GM12878 (cell line): ENCODE results near the gene DNAH3. TPM values are rescaled to one million over a fixed set of nuclear protein-coding genes. Genes with fewer than 3 reads are reported as not detected.

Source experiments
- ATAC-seq: fragments of 200-7000 bp; cut with Tn5 transposase; 3 replicates; pipeline ENCODE4 v1.9.1; 2020; ENCODE audit warnings: mild to moderate bottlenecking, moderate library complexity
- BruUV-seq: library from RNA; stranded (reverse); fragments of 400-500 nt; replicated peaks from 2 replicates; lab custom pipeline; 2021; lab: Mats Ljungman, UMichigan
- CTCF ChIA-PET: fragments of 300-600 bp; sonication (Branson Sonifier 250); formaldehyde crosslinking; extraction: SDS; loops from one replicate; lab custom pipeline; 2021; ENCODE audit warnings: inconsistent platforms; lab: Yijun Ruan, JAX
- POLR2A ChIA-PET: fragments of 350-600 bp; formaldehyde crosslinking; extraction: SDS; loops from one replicate; lab custom pipeline; 2021; ENCODE audit warnings: inconsistent platforms; lab: Charles Lee
- RAD21 ChIA-PET: fragments of 300-600 bp; sonication (Branson Sonifier 250); formaldehyde crosslinking; loops from one replicate; lab custom pipeline; 2023; ENCODE audit warnings: antibody characterized with exemption; ENCODE audit not compliant: unreplicated experiment; lab: Charles Lee
- SMC1A ChIA-PET: fragments of 300-600 bp; sonication (Branson Sonifier 250); formaldehyde crosslinking; loops from one replicate; lab custom pipeline; 2023; ENCODE audit not compliant: unreplicated experiment, uncharacterized antibody; lab: Charles Lee
- DNase-seq: peaks from one replicate; pipeline ENCODE4 v3.0.0-alpha.2; 2011; ENCODE audit warnings: low read depth, low spot score
- FAIRE-seq: peaks from 3 replicates; lab custom pipeline; 2011; peaks lifted over from hg19 to GRCh38; lab: Jason Lieb, UNC
- H2AFZ ChIP-seq: 2 replicates; pipeline ENCODE4 v1.6.0; 2011; ENCODE audit warnings: low read depth, low read length, control low read depth; ENCODE audit not compliant: control insufficient read depth
- H3K27ac ChIP-seq: 2 replicates; pipeline ENCODE4 v1.5.1; 2011; ENCODE audit warnings: control low read depth; ENCODE audit not compliant: control insufficient read depth, insufficient read depth
- H3K27me3 ChIP-seq, 2 experiments: replicated peaks in 1 of 2; 2 replicates each; pipeline versions ENCODE4 v1.6.0 to v1.6.1; 2011; ENCODE audit warnings: low read length in 1 of 2; ENCODE audit not compliant: control insufficient read depth in 2 of 2, insufficient read depth in 2 of 2
- H3K36me3 ChIP-seq, 2 experiments: 2 replicates each; pipeline ENCODE4 v1.5.1; 2011; ENCODE audit warnings: low read length in 1 of 2; ENCODE audit not compliant: control insufficient read depth in 2 of 2, insufficient read depth in 2 of 2
- H3K4me1 ChIP-seq: 2 replicates; pipeline ENCODE4 v1.6.1; 2011; ENCODE audit warnings: mild to moderate bottlenecking, low read length, moderate library complexity, mixed read lengths; ENCODE audit not compliant: control insufficient read depth, insufficient read depth
- H3K4me2 ChIP-seq: 2 replicates; pipeline ENCODE4 v1.6.0; 2011; ENCODE audit warnings: control low read depth; ENCODE audit not compliant: control insufficient read depth, insufficient read depth
- H3K4me3 ChIP-seq: fragments of 200-600 bp; sonication (generic); 2 replicates; pipeline ENCODE4 v1.5.1; 2016
- H3K79me2 ChIP-seq: 2 replicates; pipeline ENCODE4 v1.6.0; 2011; ENCODE audit warnings: low read length; ENCODE audit not compliant: control insufficient read depth, insufficient read depth
- H3K9ac ChIP-seq: 2 replicates; pipeline ENCODE4 v1.8.0; 2011; ENCODE audit warnings: low read length, control low read depth, mixed read lengths; ENCODE audit not compliant: control insufficient read depth, insufficient read depth
- H3K9me3 ChIP-seq: replicated peaks from 3 replicates; pipeline ENCODE4 v1.5.1; 2011; ENCODE audit warnings: mild to moderate bottlenecking, low read length; ENCODE audit not compliant: control insufficient read depth, insufficient read depth
- H4K20me1 ChIP-seq: 2 replicates; pipeline ENCODE4 v1.6.0; 2011; ENCODE audit not compliant: control insufficient read depth, insufficient read depth
- E2F4 ChIP-seq: IDR thresholded peaks from 2 replicates; pipeline ENCODE4 v1.6.1; 2012; ENCODE audit warnings: low read depth, low read length, improper control_type of control experiment
- FOXM1 ChIP-seq: IDR thresholded peaks from 2 replicates; pipeline ENCODE4 v1.6.1; 2012; ENCODE audit warnings: low read depth, mild to moderate bottlenecking, inconsistent platforms, low read length, moderate library complexity
- POLR2A ChIP-seq: IDR thresholded peaks from 2 replicates; pipeline ENCODE4 v1.6.1; 2011; ENCODE audit warnings: low read depth, mild to moderate bottlenecking, low read length
- SPI1 ChIP-seq: IDR thresholded peaks from 2 replicates; pipeline ENCODE4 v1.6.1; 2011; ENCODE audit warnings: low read depth, mild to moderate bottlenecking, low read length, moderate library complexity, borderline replicate concordance; ENCODE audit not compliant: insufficient read depth
- SRF ChIP-seq, 2 experiments: IDR thresholded peaks; 2 replicates each; pipeline ENCODE4 v1.6.1; 2011; ENCODE audit warnings: low read depth in 2 of 2, low read length in 2 of 2, mild to moderate bottlenecking in 1 of 2, moderate library complexity in 1 of 2
- SUPT20H ChIP-seq: IDR thresholded peaks from 2 replicates; pipeline ENCODE4 v1.6.1; 2011; ENCODE audit warnings: low read depth, mild to moderate bottlenecking, low read length, moderate library complexity, borderline replicate concordance; ENCODE audit not compliant: control insufficient read depth
- ZBED1 ChIP-seq: IDR thresholded peaks from 2 replicates; pipeline ENCODE4 v1.6.1; 2016; ENCODE audit warnings: borderline replicate concordance
- ZSCAN29 ChIP-seq: fragments of 450-650 bp; IDR thresholded peaks from 2 replicates; pipeline ENCODE4 v1.6.1; 2017; ENCODE audit warnings: mild to moderate bottlenecking, moderate library complexity
- WGBS: methylation state at CpG from one replicate; pipeline ENCODE4 v1.1.6; 2016; ENCODE audit warnings: low lambda C conversion rate; ENCODE audit not compliant: insufficient replicate concordance, insufficient coverage; ENCODE audit errors: missing lambda C conversion rate; 5-methylcytosine and 5-hydroxymethylcytosine counted together
- in situ Hi-C: fragments of 300-500 bp; cut with MboI; formaldehyde crosslinking; loops from 9 replicates; pipeline ENCODE4 v1.14.3; 2018; ENCODE audit warnings: mixed read lengths
- intact Hi-C: fragments of 100-400 bp; cut with micrococcal nuclease; formaldehyde crosslinking; loops from one replicate; pipeline ENCODE4 v1.14.2; 2022; ENCODE audit not compliant: unreplicated experiment
- polyA plus RNA-seq, 11 experiments: library from polyadenylated mRNA; depleted of rRNA in 4 of 11; unstranded in 6 of 11; stranded (reverse) in 5 of 11; fragments of >200 nt; fragmentation: Nextera tagmentation in 4 of 11; fragmentation: Illumina TruSeq in 1 of 11; extraction: Ambion mirVana in 4 of 11; extraction: Trizol in 1 of 11; gene quantifications; 1 replicate in 1 of 11; 2 replicates in 10 of 11; pipeline versions ENCODE4 v1.2.1 to v1.2.3, GENCODE V29; 2011 to 2016; ENCODE audit warnings: inconsistent platforms in 2 of 11, missing spikeins in 2 of 11, low read depth in 1 of 11
- total RNA-seq, 4 experiments: library from RNA; depleted of rRNA in 3 of 4; stranded (reverse); fragments of >200 nt in 3 of 4; fragmentation: Illumina TruSeq in 1 of 4; extraction: Trizol in 1 of 4; gene quantifications; 2 replicates each; pipeline versions ENCODE4 v1.2.1 to v1.2.3, GENCODE V29; 2013 to 2021

The DNAH3 gene
- total and polyA plus RNA-seq, 10 of the 15 experiments (the other 5 are each of a cell fraction or from before 2014, with no cell fraction given) = under 0.01 to 0.04 (median 0.04) TPM; not detected in 5

DNA sequence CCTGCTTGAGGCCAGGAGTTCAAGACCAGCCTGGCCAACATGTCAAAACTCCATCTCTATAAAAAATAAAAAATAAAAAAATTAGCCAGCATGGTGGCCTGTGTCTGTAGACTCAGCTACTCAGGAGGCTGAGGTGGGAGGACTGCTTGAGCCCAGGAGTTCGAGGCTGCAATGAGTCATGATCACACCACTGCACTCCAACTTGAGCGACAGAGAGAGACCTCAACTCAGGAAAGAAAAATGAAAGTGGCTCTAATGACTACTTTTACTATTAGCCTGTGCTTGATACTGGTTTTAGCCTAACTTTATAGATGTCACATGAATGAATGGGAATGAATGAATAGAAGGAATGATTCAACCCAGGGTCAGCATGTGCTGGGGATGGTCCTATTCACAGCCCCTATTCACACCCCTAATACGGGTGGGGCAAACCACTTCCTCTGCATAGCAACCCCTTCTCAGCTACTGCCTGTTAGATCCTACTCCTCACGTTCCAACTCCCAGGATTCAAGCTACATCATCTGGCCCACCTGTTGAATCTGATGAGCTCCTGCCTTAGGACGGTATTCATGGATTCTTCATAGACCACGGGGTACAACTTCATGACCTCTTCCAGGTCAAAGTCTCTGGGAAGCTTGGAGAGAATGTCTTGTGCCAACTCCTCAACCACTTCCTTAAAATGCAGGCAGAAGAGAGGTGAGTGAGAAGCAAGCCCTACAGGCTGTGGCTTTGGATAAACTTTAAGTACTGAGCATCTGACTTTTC lies 209.6 kb downstream of the DNAH3 start:
- RAD21 ChIA-PET = no interaction called here
- H3K36me3 ChIP-seq = no peaks in the 10 kb centered on the region
- H3K27ac ChIP-seq = no peak overlapping the region
- in situ Hi-C loops (no loop called here), intact Hi-C loops (loop anchor here (10.0 kb wide), 1 partner anchor 86 kb away; no protein-coding TSS in a partner anchor)
- 0 out of 2 replicates have a peak overlapping the region, but pooled peaks have one; percentile 5 for H2AFZ ChIP-seq
- POLR2A ChIA-PET = no interaction called here
- WGBS = 9% methylated on average over 6 of the region's 6 CpGs
- FAIRE-seq (no peak), ATAC-seq (no peak), DNase-seq (no peak)
- H3K27me3 ChIP-seq = no peaks in the 10 kb centered on the region
- no peaks in the 10 kb centered on the region for H3K9me3 ChIP-seq
- TF ChIP-seq ZBED1 = no peak
- no peak for TF ChIP-seq SRF (IDR thresholded peaks at IDR 0.05; ENCODE audit: low read depth in 2 of 2, low read length in 2 of 2)
- no peak for TF ChIP-seq SUPT20H
- TF ChIP-seq FOXM1 = no peak
- no peak for TF ChIP-seq ZSCAN29
- peak; percentile 27; the same call in 1 of the 2 replicates for TF ChIP-seq SPI1
- no peak for TF ChIP-seq POLR2A
- no peak for TF ChIP-seq E2F4
- no peak overlapping the region for H3K4me2 ChIP-seq
- SMC1A ChIA-PET = interaction anchor here (0.8 to 1.2 kb wide), 2 partner anchors 7 to 90 kb away, joined by 4 to 5 read pairs; no protein-coding TSS in a partner anchor
- CTCF ChIA-PET = interaction anchor here (4.1 kb wide), 1 partner anchor 91 kb away, joined by 47 read pairs; no protein-coding TSS in a partner anchor
- peaks cover 17% of the 10 kb centered on the region for H3K4me1 ChIP-seq
- no peaks in the 10 kb centered on the region for H4K20me1 ChIP-seq
- H3K79me2 ChIP-seq = no peaks in the 10 kb centered on the region
- no peak overlapping the region for H3K9ac ChIP-seq
- H3K4me3 ChIP-seq = no peak overlapping the region
- no TSS peak for BruUV-seq
